ENCODE data around the gene HSD17B12.
"Not testable (repeated sequence)": the region's sequence is repeated elsewhere in the genome, so short reads cannot be mapped to it uniquely, and the experiment has no call there.

DNA sequence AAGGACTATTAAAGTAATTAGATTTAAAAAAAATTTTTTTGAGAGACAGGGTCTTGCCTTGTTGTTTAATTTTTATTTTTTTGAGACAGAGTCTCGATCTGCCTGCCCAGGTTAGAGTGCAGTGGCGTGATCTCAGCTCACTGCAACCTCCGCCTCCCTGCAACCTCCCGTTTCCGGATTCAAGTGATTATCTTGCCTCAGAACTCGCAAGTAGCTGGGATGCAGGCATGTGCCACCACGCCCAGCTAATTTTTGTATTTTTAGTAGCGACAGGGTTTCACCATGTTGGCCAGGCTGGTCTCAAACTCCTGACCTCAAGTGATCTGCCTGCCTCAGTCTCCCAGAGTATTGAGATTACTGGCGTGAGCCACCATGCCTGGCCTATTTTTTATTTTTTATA is 17.5 kb upstream of the HSD17B12 start:
- TF ChIP-seq, protein P1, sequence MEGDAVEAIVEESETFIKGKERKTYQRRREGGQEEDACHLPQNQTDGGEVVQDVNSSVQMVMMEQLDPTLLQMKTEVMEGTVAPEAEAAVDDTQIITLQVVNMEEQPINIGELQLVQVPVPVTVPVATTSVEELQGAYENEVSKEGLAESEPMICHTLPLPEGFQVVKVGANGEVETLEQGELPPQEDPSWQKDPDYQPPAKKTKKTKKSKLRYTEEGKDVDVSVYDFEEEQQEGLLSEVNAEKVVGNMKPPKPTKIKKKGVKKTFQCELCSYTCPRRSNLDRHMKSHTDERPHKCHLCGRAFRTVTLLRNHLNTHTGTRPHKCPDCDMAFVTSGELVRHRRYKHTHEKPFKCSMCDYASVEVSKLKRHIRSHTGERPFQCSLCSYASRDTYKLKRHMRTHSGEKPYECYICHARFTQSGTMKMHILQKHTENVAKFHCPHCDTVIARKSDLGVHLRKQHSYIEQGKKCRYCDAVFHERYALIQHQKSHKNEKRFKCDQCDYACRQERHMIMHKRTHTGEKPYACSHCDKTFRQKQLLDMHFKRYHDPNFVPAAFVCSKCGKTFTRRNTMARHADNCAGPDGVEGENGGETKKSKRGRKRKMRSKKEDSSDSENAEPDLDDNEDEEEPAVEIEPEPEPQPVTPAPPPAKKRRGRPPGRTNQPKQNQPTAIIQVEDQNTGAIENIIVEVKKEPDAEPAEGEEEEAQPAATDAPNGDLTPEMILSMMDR (IDR thresholded peaks at IDR 0.05), result not testable (repeated sequence)
- not testable (repeated sequence) for TF ChIP-seq POLR2A, EP300 (IDR thresholded peaks at IDR 0.05)

All from ovary (tissue), 3 donors.